Endothelial cell of umbilical vein (primary cell): ENCODE results near the gene HAL. TPM values are rescaled to one million over a fixed set of nuclear protein-coding genes. Genes with fewer than 3 reads are reported as not detected.
A peak's percentile ranks its signal among the peaks of the same experiment; 100 is the strongest.

Experiments
- BruUV-seq: library from RNA; stranded (reverse); fragments of 400-500 nt; replicated peaks from 2 replicates; lab custom pipeline; 2021; lab: Mats Ljungman, UMichigan
- CTCF ChIA-PET: fragments of 300-600, 350-600 bp; sonication (Branson Sonifier 250); formaldehyde crosslinking; loops from one replicate; lab custom pipeline; 2021; ENCODE audit warnings: antibody characterized with exemption, inconsistent platforms; lab: Charles Lee
- POLR2A ChIA-PET: fragments of 300-600, 350-600 bp; sonication (Branson Sonifier 250); formaldehyde crosslinking; loops from one replicate; lab custom pipeline; 2021; ENCODE audit warnings: antibody characterized with exemption, inconsistent platforms; lab: Charles Lee
- DNase-seq: peaks from one replicate; pipeline ENCODE4 v3.0.0-alpha.2; 2011; ENCODE audit warnings: low read depth, low spot score
- FAIRE-seq: peaks from 2 replicates; lab custom pipeline; 2011; peaks lifted over from hg19 to GRCh38; lab: Jason Lieb, UNC
- H2AFZ ChIP-seq: 2 replicates; pipeline ENCODE4 v1.6.0; 2012; ENCODE audit warnings: low read depth, low read length, control low read depth, inconsistent platforms
- H3K27ac ChIP-seq: 2 replicates; pipeline ENCODE4 v1.5.1; 2011; ENCODE audit warnings: low read depth, mild to moderate bottlenecking, control low read depth, low read length, moderate library complexity; ENCODE audit not compliant: insufficient read depth
- H3K27me3 ChIP-seq, 2 experiments: 2 replicates each; pipeline versions ENCODE4 v1.6.0 to v1.6.1; 2011; ENCODE audit warnings: low read length in 2 of 2, mixed read lengths in 1 of 2; ENCODE audit not compliant: control insufficient read depth in 2 of 2, insufficient read depth in 2 of 2
- H3K36me3 ChIP-seq, 2 experiments: 2 replicates in 1 of 2; 3 replicates in 1 of 2; pipeline ENCODE4 v1.5.1; 2011; ENCODE audit warnings: low read length in 2 of 2, mild to moderate bottlenecking in 1 of 2, moderate library complexity in 1 of 2; ENCODE audit not compliant: control insufficient read depth in 2 of 2, insufficient read depth in 2 of 2; ENCODE audit errors: extremely low read depth in 1 of 2
- H3K4me1 ChIP-seq: 3 replicates; pipeline ENCODE4 v1.5.1; 2011; ENCODE audit warnings: mild to moderate bottlenecking, low read length; ENCODE audit not compliant: control insufficient read depth, insufficient read depth; ENCODE audit errors: extremely low read depth
- H3K4me2 ChIP-seq: 2 replicates; pipeline ENCODE4 v1.6.1; 2011; ENCODE audit warnings: low read length, control low read depth, mixed read lengths; ENCODE audit not compliant: insufficient read depth
- H3K4me3 ChIP-seq, 3 experiments: fragments of 200-600 bp in 1 of 3; sonication (generic), shearing (Covaris generic) in 1 of 3; replicated peaks in 1 of 3; 2 replicates each; pipeline ENCODE4 v1.5.1; 2011 to 2016; ENCODE audit warnings: control low read depth in 3 of 3, low read length in 3 of 3, mild to moderate bottlenecking in 2 of 3, inconsistent platforms in 1 of 3, low read depth in 1 of 3, moderate library complexity in 1 of 3; ENCODE audit not compliant: insufficient read depth in 1 of 3
- H3K79me2 ChIP-seq: 2 replicates; pipeline ENCODE4 v1.6.0; 2012; ENCODE audit warnings: low read length, inconsistent platforms; ENCODE audit not compliant: control insufficient read depth, insufficient read depth
- H3K9ac ChIP-seq: replicated peaks from 2 replicates; pipeline ENCODE3; 2011; ENCODE audit warnings: low read length, control low read depth; ENCODE audit not compliant: insufficient read depth; ENCODE audit errors: extremely low read depth
- H3K9me1 ChIP-seq: replicated peaks from 3 replicates; pipeline ENCODE4 v1.6.0; 2011; ENCODE audit warnings: mild to moderate bottlenecking, low read length; ENCODE audit not compliant: control insufficient read depth, insufficient read depth; ENCODE audit errors: extremely low read depth
- H3K9me3 ChIP-seq: replicated peaks from 2 replicates; pipeline ENCODE4 v1.5.1; 2012; ENCODE audit warnings: low read length, inconsistent platforms; ENCODE audit not compliant: control insufficient read depth, insufficient read depth
- H4K20me1 ChIP-seq: replicated peaks from 2 replicates; pipeline ENCODE3; 2011; ENCODE audit warnings: mild to moderate bottlenecking, low read length; ENCODE audit not compliant: control insufficient read depth, insufficient read depth; ENCODE audit errors: extremely low read depth
- CTCF ChIP-seq, 2 donors: IDR thresholded peaks; 1 replicate in 1 of 2; 2 replicates in 1 of 2; pipeline ENCODE4 v1.5.1; 2011; ENCODE audit warnings: low read length in 2 of 2, mild to moderate bottlenecking in 2 of 2, moderate library complexity in 2 of 2, control low read depth in 1 of 2, inconsistent platforms in 1 of 2, low read depth in 1 of 2; ENCODE audit not compliant: insufficient read depth in 1 of 2; ENCODE audit errors: extremely low read depth in 1 of 2
- FOS ChIP-seq: IDR thresholded peaks from 2 replicates; pipeline ENCODE4 v1.6.1; 2011; ENCODE audit warnings: mild to moderate bottlenecking, low read length, moderate library complexity, borderline replicate concordance; ENCODE audit not compliant: insufficient read depth
- GATA2 ChIP-seq: IDR thresholded peaks from 2 replicates; pipeline ENCODE4 v1.7.0; 2011; ENCODE audit warnings: low read depth, mild to moderate bottlenecking, moderate library complexity, mixed read lengths, low read length; ENCODE audit not compliant: insufficient read length, insufficient read depth
- POLR2A ChIP-seq: IDR thresholded peaks from 2 replicates; pipeline ENCODE4 v1.6.1; 2012; ENCODE audit warnings: low read depth, mild to moderate bottlenecking, control low read depth, low read length
- POLR2AphosphoS5 ChIP-seq: IDR thresholded peaks from 2 replicates; pipeline ENCODE4 v1.6.1; 2012; ENCODE audit warnings: low read depth, mild to moderate bottlenecking, control low read depth, low read length, moderate library complexity; ENCODE audit not compliant: insufficient read depth
- dilution Hi-C: fragments of 300-500 bp; cut with MboI; formaldehyde crosslinking; loops from one replicate; pipeline ENCODE4 v1.15.0; 2019; ENCODE audit warnings: low sequenced_read_pairs; ENCODE audit not compliant: extremely low pct_ligation_motif_present
- intact Hi-C: fragments of 100-400 bp; cut with micrococcal nuclease; formaldehyde crosslinking; loops from one replicate; pipeline ENCODE4 v1.10.0; 2022
- polyA plus RNA-seq, 4 experiments: library from polyadenylated mRNA; depleted of rRNA in 3 of 4; stranded (reverse) in 3 of 4; unstranded in 1 of 4; fragments of >200 nt; gene quantifications; 2 replicates each; pipeline versions ENCODE4 v1.2.1 to v1.2.3, GENCODE V29; 2011 to 2012; ENCODE audit warnings: missing spikeins in 1 of 4
- total RNA-seq: library from RNA; stranded (reverse); gene quantifications from 2 replicates; pipeline ENCODE4 v1.2.3, GENCODE V29; 2021

The HAL gene
- total and polyA plus RNA-seq, 2 donors (not counting 3 experiments of a cell fraction or from before 2014, with no cell fraction given) = 0.18 to 0.62 TPM

- TF ChIP-seq POLR2AphosphoS5 = peak; percentile 31
- TF ChIP-seq FOS = peak; percentile 14
- peak; percentile 28 for TF ChIP-seq GATA2
- no peak for TF ChIP-seq CTCF (IDR thresholded peaks at IDR 0.05; ENCODE audit: extremely low read depth in 1 of 2, insufficient read depth in 1 of 2, low read depth in 1 of 2, low read length in 2 of 2)
- peak; percentile 84 for TF ChIP-seq POLR2A
- Histone ChIP-seq H3K27me3 (no peaks in the 10 kb centered on the region), H3K4me3 (peak within 1 kb of the TSS; percentile 73 to 93 (median 87)), H2AFZ (peak within 1 kb of the TSS; percentile 99), H3K9me1 (no peaks in the 10 kb centered on the region), H3K4me1 (peaks cover 10% of the 10 kb centered on the region), H3K79me2 (no peaks in the 10 kb centered on the region), H3K9ac (peak within 1 kb of the TSS; percentile 70), H3K4me2 (peak within 1 kb of the TSS; percentile 89), H3K36me3 (no peaks in the 10 kb centered on the region), H3K9me3 (no peaks in the 10 kb centered on the region), H4K20me1 (no peaks in the 10 kb centered on the region), H3K27ac (peak within 1 kb of the TSS; percentile 6)
- BruUV-seq = no TSS peak
- FAIRE-seq = peak; percentile 92
- dilution Hi-C loops = no loop called here
- CTCF ChIA-PET = interaction anchor here (1.3 to 1.4 kb wide), 2 partner anchors 13 to 22 kb away, joined by 3 to 5 read pairs; no protein-coding TSS in a partner anchor
- DNase-seq = peak; percentile 99
- intact Hi-C loops = no loop called here
- POLR2A ChIA-PET = interaction anchor here (0.6 kb wide), 1 partner anchor 659 kb away, joined by 5 read pairs; no protein-coding TSS in a partner anchor
These were observed 39.4 kb upstream of the HAL start, which contains the start of gene LTA4H for GRCh38 chr12:96035283-96036236. Gene LTA4H (minus strand): TSS chr12:96035587. CDS start chr12:96035519, 68 bp downstream.
